DOHH2 (cell line): ENCODE results near the gene TUBB4B.

Experiments
- H3F3A ChIP-seq: fragments of 200-600 bp; sonication (generic), shearing (Covaris generic); 2 replicates; pipeline ENCODE4 v1.6.0; 2016; ENCODE audit warnings: antibody characterized with exemption, mild to moderate bottlenecking; ENCODE audit not compliant: control insufficient read depth, insufficient read depth
- H3K27ac ChIP-seq: fragments of 200-600 bp; sonication (generic); 2 replicates; pipeline ENCODE4 v1.5.1; 2014; ENCODE audit warnings: low read depth, mild to moderate bottlenecking, low read length, moderate library complexity
- H3K27me3 ChIP-seq: fragments of 200-600 bp; sonication (generic); 2 replicates; pipeline ENCODE4 v1.6.1; 2014; ENCODE audit warnings: mild to moderate bottlenecking, low read length, mixed read lengths; ENCODE audit not compliant: control insufficient read depth
- H3K36me3 ChIP-seq: fragments of 200-600 bp; sonication (generic); 2 replicates; pipeline ENCODE4 v1.6.1; 2014; ENCODE audit warnings: mild to moderate bottlenecking, low read length, moderate library complexity, mixed read lengths; ENCODE audit not compliant: control insufficient read depth
- H3K4me1 ChIP-seq: fragments of 200-600 bp; sonication (generic); 2 replicates; pipeline ENCODE4 v1.6.1; 2014; ENCODE audit warnings: mild to moderate bottlenecking, low read length, mixed read lengths; ENCODE audit not compliant: control insufficient read depth
- H3K4me2 ChIP-seq: fragments of 200-600 bp; sonication (generic); 2 replicates; pipeline ENCODE4 v1.6.0; 2014; ENCODE audit warnings: mild to moderate bottlenecking, low read length, moderate library complexity
- H3K4me3 ChIP-seq: fragments of 200-600 bp; sonication (generic); 2 replicates; pipeline ENCODE4 v1.5.1; 2014; ENCODE audit warnings: mild to moderate bottlenecking, low read length, mixed read lengths
- H3K79me2 ChIP-seq: fragments of 200-600 bp; sonication (generic); 2 replicates; pipeline ENCODE4 v1.6.1; 2014; ENCODE audit warnings: mild to moderate bottlenecking, low read length, mixed read lengths; ENCODE audit not compliant: control insufficient read depth
- H3K9me2 ChIP-seq: fragments of 200-600 bp; sonication (generic); replicated peaks from 2 replicates; pipeline ENCODE4 v1.6.1; 2014; ENCODE audit warnings: mild to moderate bottlenecking, low read length, mixed read lengths; ENCODE audit not compliant: control insufficient read depth
- H3K9me3 ChIP-seq: fragments of 200-600 bp; sonication (generic); 2 replicates; pipeline ENCODE4 v1.6.1; 2014; ENCODE audit warnings: antibody characterized with exemption, low read length, mixed read lengths; ENCODE audit not compliant: control insufficient read depth, insufficient read depth
- H4K20me1 ChIP-seq: fragments of 200-600 bp; sonication (generic); 2 replicates; pipeline ENCODE4 v1.6.0; 2014; ENCODE audit warnings: low read depth, mild to moderate bottlenecking, antibody characterized with exemption, low read length, moderate library complexity; ENCODE audit not compliant: control insufficient read depth, insufficient read depth
- EZH2phosphoT487 ChIP-seq: fragments of 200-600 bp; sonication (generic); IDR thresholded peaks from 2 replicates; pipeline ENCODE4 v1.6.1; 2017; ENCODE audit warnings: borderline replicate concordance, mild to moderate bottlenecking, antibody characterized with exemption, low read length, moderate library complexity, mixed read lengths
- TF ChIP-seq, protein P1 (sequence below): fragments of 200-600 bp; sonication (generic); IDR thresholded peaks from one replicate; pipeline ENCODE4 v1.5.1; 2014; ENCODE audit warnings: antibody characterized with exemption, mild to moderate bottlenecking, low read depth, low read length; ENCODE audit not compliant: poor library complexity, severe bottlenecking

TUBB4B gene

DNA sequence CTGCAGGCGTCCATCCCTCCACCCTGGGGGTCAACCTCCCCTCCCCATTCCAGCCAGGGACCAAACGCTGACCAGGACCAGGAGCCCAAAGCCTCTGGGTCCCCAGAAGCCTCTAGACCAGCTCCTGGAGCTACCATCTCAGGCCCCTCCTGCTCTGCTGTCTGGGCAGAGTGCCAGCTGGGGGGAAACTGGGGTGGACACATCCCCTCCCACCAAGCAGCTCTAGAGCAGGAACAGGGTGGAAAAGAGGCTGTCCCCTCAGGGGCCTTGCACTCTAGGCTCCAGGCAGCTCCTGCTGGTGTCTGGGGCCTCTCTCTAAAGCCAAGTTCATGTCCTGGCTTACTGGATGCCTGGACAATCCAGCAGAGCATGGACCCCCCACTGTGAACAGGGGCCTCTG, 48.2 kb upstream of the TUBB4B start:
- Histone ChIP-seq H3K27me3 (no peaks in the 10 kb centered on the region), H3K4me3 (no peak overlapping the region), H3K9me2 (no peaks in the 10 kb centered on the region), H3F3A (no peaks in the 10 kb centered on the region), H3K79me2 (peaks cover 33% of the 10 kb centered on the region), H3K36me3 (peaks cover 34% of the 10 kb centered on the region), H3K4me1 (peaks cover 16% of the 10 kb centered on the region), H4K20me1 (peaks cover 3% of the 10 kb centered on the region; the same call in 1 of the 2 replicates), H3K9me3 (no peaks in the 10 kb centered on the region), H3K4me2 (no peak overlapping the region), H3K27ac (no peak overlapping the region)
- TF ChIP-seq, protein P1, sequence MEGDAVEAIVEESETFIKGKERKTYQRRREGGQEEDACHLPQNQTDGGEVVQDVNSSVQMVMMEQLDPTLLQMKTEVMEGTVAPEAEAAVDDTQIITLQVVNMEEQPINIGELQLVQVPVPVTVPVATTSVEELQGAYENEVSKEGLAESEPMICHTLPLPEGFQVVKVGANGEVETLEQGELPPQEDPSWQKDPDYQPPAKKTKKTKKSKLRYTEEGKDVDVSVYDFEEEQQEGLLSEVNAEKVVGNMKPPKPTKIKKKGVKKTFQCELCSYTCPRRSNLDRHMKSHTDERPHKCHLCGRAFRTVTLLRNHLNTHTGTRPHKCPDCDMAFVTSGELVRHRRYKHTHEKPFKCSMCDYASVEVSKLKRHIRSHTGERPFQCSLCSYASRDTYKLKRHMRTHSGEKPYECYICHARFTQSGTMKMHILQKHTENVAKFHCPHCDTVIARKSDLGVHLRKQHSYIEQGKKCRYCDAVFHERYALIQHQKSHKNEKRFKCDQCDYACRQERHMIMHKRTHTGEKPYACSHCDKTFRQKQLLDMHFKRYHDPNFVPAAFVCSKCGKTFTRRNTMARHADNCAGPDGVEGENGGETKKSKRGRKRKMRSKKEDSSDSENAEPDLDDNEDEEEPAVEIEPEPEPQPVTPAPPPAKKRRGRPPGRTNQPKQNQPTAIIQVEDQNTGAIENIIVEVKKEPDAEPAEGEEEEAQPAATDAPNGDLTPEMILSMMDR: no peak
- no peak for TF ChIP-seq EZH2phosphoT487

DNA sequence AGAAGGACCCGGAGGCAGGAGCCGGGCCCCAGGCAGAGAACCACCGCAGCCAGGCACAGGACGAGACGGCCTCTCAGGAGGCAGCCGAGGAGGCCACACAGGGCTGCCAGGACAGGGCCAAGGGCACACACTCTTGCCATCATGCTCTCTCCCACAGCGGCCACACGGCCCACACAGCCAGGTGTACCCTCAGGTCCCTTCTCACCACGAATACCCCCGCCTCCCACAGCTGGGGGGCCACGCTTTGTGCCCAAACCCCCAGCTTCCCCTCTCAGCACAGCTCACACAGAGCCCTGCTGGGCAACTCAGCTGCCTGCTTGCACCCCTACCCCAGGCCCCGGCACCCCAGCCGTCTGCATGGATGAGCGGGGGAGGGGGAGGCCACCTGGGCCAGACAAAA, 47.3 kb upstream of the TUBB4B start:
- Histone ChIP-seq H3K4me3 (no peak overlapping the region), H3K9me2 (no peaks in the 10 kb centered on the region), H3F3A (no peaks in the 10 kb centered on the region), H3K36me3 (peaks cover 32% of the 10 kb centered on the region), H3K9me3 (no peaks in the 10 kb centered on the region), H4K20me1 (peaks cover 3% of the 10 kb centered on the region; the same call in 1 of the 2 replicates), H3K27me3 (no peaks in the 10 kb centered on the region), H3K4me2 (no peak overlapping the region), H3K27ac (no peak overlapping the region), H3K79me2 (peaks cover 34% of the 10 kb centered on the region), H3K4me1 (peaks cover 24% of the 10 kb centered on the region)
- TF ChIP-seq EZH2phosphoT487: no peak
- TF ChIP-seq, protein P1: no peak

DNA sequence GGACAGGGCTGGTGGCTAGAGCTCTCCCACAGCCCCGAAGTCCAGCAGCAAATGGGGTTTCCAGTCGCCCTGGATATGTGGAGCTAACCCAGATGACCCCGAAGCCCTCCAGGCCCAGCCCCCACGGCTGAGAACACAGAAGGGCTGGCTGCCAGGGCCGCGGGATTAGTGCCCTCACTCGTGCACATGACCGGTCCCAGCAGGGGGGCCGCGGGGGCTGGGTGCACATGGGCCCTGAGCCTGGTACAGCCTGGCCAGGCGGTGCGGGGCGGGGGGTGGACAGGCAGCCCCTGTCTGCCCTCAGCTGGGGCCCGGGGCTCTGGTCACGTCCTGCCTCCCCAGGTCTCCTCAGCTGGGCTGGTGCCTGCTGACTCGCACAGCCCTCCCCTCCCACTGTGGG, 46.7 kb upstream of the TUBB4B start:
- Histone ChIP-seq H3F3A (no peaks in the 10 kb centered on the region), H3K36me3 (peaks cover 28% of the 10 kb centered on the region), H3K4me1 (peaks cover 29% of the 10 kb centered on the region), H3K9me2 (no peaks in the 10 kb centered on the region), H3K79me2 (peaks cover 34% of the 10 kb centered on the region), H3K9me3 (no peaks in the 10 kb centered on the region), H3K4me3 (no peak overlapping the region), H3K4me2 (no peak overlapping the region), H3K27ac (no peak overlapping the region), H4K20me1 (peaks cover 3% of the 10 kb centered on the region; the same call in 1 of the 2 replicates), H3K27me3 (no peaks in the 10 kb centered on the region)
- TF ChIP-seq EZH2phosphoT487: no peak
- TF ChIP-seq, protein P1: no peak
